Mesenteric fat pad (tissue), 1 donor: Measurements from ENCODE around the gene CPEB3. TPM values are rescaled to one million over a fixed set of nuclear protein-coding genes. Genes with fewer than 3 reads are reported as not detected.
"Not testable (repeated sequence)": the region's sequence is repeated elsewhere in the genome, so short reads cannot be mapped to it uniquely, and the experiment has no call there.

Experiments
- DNase-seq: peaks from one replicate; pipeline ENCODE4 v3.0.0-alpha.2; 2020; ENCODE audit warnings: low spot score
- long read RNA-seq: library from polyadenylated mRNA; unstranded; transcript quantifications from one replicate; pipeline ENCODE4 v2.0.0, GENCODE V29; 2020
- total RNA-seq: library from RNA; stranded (reverse); fragmentation: NEBNext Ultra II Directional; extraction: Animal tissue kit (Norgen Biotek cat#: 25700); gene quantifications from one replicate; pipeline ENCODE4 v1.2.1, GENCODE V29; 2021
- donor health status: DM: yes; HTN: yes; CAD: no.

Gene CPEB3
- 4.2 TPM for total RNA-seq
- long read RNA-seq, partial matches to known transcripts, result 1 of 2 reads
- long read RNA-seq, other reads (novel, unspliced or antisense), result 1 of 2 reads

DNA sequence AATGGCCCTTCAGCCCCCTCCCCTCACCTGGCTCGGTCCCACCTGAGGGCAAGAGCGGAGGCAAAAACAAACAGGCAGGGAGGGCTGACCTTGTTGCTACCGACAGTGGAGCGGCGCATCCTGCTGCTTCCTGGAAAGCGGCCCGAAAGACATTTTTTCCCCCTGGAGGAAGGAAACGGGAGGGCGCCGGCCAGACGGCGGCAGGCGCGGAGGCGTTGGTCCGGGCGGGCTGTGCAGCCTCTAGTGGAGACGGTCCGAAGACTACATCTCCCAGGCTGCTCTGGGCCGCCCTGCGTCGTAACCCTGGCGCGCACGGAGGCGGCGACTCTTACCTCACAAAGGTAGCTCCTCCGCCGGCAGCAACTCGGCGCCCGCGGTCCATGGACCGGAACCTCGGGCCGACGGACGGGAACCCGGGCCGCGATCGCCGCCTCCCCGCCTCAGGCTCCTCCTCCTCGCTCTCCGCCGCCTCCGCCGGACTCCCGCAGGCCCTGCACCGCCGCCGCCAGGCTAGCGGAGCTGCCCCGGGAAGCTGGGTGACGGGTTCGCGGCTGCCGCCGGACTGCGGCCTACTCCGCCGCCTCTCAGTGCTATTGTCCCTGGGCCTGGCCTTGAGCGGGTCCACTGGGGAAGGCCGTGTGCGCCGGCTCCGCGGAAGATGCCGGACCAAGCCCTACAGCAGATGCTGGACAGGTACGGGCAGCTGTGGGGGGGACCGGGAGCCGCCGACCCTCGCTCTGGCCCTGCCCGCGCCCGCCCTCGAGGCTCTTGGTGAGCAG is at the start of gene CPEB3, which contains the start of gene MARCHF5:
Gene CPEB3, minus strand, starts transcription at position 242 of the 779 bp plus-strand sequence. CDS start 50,728 bp downstream, outside the sequence.
Gene MARCHF5, plus strand, starts transcription at position 331 of the 779 bp plus-strand sequence. Its CDS starts 328 bp downstream, at position 659.
- peak; percentile 98 for DNase-seq

DNA sequence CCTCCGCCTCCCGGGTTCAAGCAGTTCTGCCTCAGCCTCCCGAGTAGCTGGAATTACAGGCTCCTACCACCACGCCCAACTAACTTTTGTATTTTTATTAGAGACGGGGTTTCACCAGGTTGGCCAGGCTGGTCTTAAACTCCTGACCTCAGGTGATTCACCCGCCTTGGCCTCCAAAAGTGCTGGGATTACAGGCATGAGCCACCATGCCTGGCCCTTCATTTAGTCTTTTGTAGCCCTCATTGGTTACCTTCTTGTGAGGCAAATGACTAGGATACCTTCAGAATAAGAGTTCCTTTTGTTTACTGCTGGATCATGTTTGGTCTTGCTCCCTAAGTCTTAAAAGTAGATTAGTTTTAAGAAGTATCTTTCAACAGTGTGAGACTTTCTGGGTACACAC is 39.0 kb upstream of the CPEB3 start:
- DNase-seq, result not testable (repeated sequence)

DNA sequence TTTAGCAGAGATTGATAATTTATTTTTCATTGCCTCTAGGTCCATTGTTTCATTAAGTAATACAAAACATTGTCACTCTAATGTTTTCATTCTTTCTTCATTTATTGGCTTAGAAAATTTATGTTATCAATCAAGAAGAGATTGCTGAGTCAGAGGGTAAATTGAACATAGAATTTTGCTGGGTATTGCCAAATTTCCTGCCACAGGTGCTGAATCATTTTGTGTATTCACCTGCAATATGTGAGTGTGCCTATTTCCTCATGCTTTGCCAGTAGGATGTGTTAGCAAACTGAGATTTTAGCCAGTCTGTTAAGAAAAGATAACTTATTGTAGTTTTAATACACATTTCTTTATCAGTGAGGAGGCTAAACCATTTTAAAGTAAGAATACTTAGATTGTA is 38.1 kb upstream of the CPEB3 start:
- no peak for DNase-seq

DNA sequence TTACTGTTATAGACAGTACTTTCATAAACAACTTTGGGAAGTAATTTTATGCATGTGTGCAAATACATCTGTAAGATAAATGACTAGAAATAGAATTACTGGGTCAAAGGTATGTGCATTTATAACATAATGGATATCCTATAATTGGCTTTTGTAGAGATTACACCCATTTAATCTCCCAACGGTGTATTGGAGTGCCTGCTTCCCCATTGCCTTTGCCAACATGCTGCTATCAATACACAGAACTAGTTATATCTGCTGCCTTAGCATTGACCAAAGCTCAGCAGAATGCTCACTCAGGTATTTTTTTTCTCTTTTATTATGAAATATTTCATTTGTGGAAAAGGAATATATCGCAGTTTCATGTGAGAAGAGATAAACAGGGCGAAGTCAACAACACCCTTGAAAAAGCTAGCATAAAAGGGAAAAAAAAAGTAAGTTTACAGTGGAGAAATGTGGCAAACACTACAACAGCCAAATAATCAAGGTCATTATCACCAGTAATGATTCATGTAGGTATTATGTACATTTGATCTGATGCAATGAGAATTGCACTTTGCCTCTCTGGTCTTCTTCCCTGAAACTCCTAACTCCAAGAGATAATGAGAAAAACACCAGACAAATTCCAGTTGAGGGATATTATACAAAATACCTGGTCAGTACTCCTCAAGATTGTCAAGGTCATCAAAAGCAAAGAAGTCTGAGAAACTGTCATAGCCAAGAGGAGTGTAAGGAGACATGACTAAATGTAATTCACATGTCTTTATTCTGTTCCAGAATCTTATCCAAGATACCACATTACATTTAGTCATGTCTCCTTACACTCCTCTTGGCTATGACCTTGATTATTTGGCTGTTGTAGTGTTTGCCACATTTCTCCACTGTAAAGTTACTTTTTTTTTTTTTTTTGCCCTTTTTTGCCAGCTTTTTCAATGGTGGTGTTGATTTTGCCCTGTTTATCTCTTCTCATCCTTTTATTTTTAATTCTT is 36.9 kb upstream of the CPEB3 start:
- no peak for DNase-seq

DNA sequence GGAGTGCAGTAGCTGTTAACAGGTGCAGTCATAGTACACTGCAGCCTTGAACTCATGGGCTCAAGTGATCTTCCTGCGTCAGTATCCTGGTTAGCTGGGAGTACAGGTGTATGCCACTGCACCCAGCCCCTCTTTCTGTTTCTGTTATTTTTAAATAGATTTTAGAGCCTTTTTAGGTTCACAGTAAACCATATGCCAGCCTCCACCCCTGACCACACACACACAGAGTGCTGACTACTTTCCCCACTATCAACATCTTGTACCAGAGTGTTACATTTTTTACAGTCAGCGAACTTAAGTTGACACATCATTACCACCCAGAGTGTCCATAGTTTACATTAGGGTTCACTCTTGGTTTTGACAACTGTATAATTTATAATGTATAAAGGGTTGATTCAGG is 32.2 kb upstream of the CPEB3 start:
- no peak for DNase-seq

DNA sequence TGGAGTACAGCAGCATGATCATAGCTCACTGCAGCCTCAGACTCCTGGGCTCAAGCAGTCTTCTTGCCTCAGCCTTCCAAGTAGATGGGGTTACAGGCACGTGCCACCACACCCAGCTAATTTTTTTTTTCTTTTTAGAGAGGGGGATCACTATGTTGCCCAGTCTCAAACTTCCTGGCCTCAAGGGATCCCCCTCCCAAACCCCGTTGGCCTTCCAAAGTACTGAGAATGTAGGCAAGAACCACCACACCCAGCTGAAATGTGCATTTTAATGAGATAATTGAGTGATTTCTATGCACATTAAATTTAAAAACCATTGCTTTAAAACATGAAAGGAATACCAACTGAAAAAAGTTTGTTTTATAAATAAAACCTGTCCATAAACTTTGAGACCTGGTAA is 25.7 kb upstream of the CPEB3 start:
- no peak for DNase-seq

DNA sequence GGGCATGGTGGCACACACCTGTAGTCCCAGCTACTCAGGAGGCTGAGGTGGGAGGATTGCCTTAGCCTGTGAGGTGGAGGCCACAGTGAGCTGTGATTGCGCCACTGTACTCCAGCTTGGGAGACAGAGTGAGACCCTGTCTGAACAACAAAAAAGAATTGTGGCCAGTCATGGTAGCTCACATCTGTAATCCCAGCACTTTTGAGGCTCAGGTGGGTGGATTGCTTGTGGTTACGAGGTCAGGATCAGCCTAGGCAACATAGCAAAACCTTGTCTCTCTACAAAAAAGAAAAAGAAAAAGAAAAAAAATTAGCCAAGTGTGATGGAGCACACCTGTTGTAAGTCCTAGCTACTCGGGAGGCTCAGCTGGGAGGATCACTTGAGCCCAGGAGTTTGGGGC is 22.9 kb upstream of the CPEB3 start:
- DNase-seq, result no peak

DNA sequence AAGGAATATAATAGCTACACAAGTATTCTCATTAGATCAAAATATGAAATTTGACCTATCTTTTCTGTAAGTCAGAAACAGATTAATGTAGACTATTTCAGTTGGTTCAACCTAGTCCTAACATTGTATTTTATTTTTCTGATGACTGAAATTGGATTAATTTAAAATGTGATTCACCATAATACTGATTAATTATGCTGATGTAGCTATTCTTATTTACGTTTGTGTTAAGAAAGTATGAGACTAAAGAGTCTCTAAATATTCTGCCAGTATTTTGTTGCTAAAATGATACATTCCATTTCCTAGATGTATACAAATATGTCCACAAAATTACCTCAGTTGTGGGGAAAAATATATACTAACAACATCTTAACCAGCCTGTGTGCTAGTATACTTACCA is 18.4 kb upstream of the CPEB3 start:
- no peak for DNase-seq

DNA sequence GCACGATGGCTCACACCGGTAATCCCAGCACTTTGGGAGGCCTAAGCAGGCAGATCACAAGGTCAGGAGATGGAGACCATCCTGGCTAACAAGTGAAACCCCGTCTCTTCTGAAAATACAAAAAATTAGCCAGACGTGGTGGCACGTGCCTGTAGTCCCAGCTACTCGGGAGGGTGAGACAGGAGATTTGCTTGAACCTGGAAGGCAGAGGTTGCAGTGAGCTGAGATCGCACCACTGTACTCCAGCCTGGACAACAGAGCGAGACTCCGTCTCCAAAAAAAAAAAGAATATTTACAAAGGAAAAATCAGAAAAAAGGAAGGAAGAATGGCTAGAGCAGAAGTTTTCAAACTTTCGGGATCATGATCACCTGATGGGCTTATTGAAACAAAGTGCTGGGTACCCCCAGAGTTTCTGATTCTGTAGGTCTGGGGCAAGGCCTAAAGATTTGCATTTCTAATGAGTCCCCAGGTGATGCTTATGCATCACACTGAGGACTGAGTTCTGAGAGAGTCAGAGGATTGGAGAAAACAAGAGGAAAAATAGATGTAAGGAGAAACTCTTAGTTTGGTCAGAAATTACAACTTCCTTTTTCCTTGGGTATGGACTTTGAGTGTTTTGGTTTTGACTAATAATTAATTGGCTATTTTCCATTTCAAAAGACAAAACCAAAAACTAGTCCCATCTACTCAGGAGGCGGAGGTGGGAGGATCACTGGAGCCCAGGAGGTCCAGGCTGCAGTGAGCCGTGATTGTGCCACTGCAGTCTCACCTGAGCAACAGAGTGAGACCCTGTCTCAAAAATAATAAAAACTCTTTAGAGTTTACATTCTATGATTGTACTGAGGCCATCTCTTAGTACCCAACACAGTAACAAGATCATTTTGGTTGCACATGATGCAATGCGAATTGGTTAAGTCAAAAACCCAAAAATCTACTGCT is 14.5 kb upstream of the CPEB3 start:
- DNase-seq, result peak; percentile 65

DNA sequence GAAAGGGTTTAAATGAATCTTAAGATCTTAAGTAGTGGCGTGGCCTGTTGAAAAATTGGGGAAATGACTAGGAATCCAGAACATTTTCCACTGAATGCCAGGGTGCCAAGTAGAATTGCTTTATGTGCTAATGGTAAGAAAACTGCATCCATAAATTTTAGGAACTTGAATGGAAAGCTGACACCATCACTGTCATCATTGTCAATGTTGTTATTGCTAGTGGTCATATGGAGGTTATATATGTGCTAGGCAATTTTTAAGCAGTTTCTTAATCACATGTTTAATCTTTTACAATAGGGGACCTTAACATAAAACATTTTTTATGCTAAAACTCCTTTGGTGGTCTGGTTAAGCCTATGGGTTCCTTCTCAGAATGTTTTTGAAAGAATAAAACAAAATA is 13.2 kb upstream of the CPEB3 start:
- no peak for DNase-seq

DNA sequence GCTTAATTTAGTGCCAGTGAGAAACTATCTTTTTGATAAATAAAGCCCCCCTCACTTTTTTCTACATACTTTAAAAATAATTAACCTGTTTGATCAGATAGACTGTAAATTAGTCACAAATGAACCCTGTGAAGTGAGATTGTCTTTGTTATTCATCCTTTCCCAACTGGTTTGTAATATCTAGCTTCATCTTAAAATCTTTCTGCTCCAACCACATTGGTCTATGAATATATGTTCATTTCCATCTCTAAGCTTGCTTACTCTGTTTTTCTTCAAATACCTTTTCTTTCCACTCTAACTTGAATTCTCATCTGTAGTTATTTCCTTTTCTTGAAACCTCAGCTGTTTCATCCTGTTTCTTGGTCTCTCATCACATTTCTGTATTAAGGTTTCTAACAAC is 12.2 kb upstream of the CPEB3 start:
- DNase-seq, result no peak

DNA sequence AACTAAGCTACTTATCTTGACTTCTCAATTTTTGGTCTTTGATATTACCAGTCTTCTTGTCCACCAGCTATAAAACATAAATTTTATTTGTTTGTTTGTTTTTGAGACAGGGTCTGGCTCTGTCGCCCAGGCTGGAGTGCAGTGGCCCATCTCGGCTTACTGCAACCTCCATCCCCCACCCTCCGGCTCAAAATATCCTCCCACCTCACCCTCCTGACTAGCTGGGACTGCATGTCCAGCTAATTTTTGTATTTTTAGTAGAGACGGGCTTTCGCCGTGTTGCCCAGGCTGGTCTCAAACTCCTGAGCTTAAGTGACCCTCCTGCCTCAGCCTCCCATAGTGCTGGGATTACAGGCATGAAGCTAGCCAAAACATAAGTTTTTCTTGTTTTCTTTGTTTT is 7.6 kb upstream of the CPEB3 start:
- no peak for DNase-seq

DNA sequence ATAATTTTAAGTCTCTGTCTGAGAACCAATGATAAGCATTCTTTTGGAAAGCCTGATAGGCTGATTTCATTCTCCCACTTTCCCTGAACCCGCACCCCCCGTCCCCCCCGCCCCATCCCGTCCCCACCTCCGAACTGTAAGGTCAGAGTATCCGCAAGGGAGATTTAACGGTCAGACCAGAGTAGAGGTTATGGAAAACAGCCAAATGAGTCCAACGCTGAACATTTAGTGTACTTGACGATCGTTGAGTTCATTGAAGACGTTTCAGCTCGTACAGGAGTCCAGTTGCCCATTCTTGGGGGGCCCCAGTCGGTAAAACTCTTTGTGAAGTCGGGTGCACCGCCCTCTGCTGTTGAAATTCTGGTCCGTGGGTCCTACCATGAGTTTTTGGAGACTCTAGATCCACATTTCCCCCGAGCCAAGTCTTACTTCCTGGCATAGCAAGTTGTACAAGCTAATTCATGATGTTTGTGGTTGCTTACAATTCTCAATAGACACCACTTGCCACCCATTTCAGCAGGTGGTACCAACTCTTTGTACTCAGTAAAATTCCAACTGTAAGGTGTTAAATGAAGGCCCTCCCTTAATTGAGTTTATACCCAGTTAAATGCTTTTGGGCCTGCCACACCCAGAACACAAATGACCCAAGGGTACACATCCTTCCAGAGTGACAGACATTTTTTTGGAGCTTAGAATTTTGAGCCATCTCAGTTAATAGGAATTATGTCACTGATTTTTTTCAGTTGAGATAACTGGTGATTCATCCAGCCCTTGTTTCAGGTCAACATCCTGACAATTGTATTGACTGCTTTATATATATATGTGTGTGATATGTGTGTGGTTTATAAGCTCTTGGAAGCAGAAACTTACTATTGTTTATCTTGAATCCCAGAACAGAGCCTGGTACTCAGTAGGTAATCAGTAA is 1.3 kb upstream of the CPEB3 start:
- DNase-seq, result peak; percentile 76

DNA sequence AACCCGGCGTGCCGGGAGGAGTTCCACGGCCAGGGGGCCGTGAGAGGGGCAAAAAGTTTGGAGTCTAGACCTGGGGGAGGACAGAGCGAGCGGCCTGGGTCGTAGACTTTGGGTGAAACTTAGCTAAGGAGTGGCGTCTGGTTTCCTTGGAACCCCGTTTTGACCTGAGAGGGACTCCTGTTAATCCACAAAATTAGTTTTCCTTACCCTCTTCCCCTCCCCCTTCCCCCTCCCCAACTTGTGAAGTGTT is 663 bp upstream of the CPEB3 start:
- no peak for DNase-seq

DNA sequence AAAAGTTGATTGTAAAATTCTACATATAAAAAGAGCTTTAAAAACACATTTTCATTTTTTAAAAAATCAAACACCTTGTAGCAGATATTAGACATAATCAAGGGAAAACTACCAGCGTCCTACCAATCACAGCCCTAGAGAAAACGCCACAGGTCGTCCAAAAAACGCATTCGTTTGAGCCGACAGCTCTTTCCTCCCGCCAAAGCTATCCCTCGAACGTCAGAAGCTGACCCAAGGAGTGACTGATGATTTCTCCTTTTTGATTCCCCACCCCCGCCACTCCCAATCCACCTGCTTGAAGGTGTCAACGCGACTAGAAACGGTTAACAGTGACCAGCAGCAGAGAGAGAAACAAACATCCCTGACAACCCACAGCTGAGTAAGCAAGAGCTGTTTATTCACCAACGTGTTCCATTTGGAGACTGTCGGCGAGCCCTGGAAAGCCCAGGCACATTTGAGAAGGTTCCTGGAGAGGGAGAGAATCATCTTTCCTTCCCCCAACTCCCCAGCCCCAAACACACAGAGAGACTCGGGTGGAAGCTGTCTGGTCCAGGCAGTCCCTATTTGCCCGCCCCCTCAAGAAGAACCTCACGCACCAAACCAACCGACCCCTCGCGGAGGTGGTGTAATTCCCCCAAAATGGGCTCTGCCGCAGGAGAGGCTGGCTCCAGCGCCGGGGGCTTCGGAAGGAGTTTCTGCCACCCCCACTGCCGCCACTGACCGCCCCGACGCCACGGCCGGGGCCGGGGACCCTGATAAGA is 622 bp downstream of the CPEB3 start:
- peak; percentile 85 for DNase-seq

DNA sequence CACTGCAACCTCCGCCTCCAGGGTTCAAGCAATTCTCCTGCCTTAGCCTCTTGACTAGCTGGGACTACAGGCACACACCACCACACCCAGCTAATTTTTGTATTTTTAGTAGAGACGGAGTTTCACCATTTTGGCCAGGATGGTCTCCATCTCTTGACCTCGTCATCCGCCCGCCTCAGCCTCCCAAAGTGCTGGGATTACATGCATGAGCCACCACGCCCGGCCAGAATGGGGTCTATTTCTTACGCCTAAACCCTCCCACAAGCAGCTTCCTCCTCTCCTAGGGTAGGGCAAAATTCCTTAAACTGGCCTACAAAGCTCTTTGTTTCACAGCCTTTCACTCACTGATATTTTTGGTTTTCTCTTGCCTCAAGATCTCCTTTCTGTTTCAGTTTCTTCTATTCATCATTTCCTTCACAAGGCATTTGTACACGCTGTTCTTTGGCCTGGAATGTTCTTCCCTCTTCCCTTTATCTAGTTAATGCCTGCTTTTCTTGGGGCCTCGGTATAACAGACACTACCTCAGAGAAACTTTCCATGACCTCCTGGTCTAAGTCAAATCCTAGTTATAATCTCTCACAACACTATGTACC is 6.7 kb downstream of the CPEB3 start:
- no peak for DNase-seq

DNA sequence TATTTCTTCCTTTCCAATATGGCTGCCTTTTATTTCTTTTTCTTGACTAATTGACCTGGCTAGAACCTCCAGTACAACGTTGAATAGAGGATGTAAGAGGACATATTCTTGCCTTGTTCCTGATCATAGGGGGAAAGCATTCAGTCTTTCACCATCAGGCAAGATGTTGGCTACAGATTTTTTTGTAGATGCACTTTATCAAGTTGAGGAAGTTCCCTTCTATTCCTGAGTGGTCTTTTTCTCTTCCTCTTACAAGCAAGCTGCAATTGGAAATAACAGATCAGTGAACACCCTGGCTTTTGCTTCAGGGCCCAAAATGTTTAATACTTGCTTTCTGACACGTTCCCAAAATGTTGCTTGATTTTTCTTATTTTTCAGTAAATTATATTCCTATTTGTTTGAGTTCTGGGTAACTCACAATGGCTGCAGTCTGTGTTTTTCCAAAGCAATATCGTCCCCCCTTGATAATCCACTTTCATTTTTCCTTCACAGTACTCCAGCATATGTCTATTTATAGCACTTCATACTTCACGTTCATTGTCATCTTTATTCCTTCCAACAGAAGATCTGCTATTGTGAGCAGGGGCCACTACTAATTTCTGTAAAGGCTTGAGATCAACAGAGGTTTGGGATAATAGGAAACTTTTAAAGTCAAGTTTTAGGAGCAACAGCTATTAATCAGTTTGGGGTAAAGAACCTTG is 11.7 kb downstream of the CPEB3 start:
- DNase-seq, result no peak

DNA sequence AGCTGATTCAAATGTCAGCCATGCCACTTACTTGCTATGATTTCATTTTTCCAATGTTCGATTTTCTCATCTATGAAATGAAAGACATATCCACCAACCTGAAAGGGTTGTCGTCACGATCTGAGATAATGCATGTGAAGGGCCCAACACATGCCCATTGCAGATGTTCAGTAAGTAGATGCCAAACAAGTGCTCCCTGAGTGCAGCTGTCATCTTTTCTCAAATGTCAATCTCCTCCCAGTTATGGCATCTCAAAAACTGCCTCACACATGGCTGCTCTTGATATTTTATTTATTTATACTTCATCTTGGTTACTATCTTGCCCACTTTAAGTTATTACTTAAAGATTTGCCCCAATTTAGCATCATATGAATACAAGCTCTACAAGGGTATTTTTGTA is 16.8 kb downstream of the CPEB3 start:
- no peak for DNase-seq
